GM12875 (cell line): Measurements from ENCODE around the gene PA2G4.
A peak's percentile ranks its signal among the peaks of the same experiment; 100 is the strongest.

Source experiments
- H3K4me3 ChIP-seq: one replicate; pipeline ENCODE4 v1.5.1; 2011; ENCODE audit warnings: low read depth, low read length, control low read depth
- TF ChIP-seq, protein P1 (sequence below): IDR thresholded peaks from 2 replicates; pipeline ENCODE4 v1.5.1; 2011; ENCODE audit warnings: low read depth, mild to moderate bottlenecking, control low read depth, inconsistent platforms, low read length, moderate library complexity, borderline replicate concordance; ENCODE audit not compliant: insufficient read depth

Gene PA2G4

DNA sequence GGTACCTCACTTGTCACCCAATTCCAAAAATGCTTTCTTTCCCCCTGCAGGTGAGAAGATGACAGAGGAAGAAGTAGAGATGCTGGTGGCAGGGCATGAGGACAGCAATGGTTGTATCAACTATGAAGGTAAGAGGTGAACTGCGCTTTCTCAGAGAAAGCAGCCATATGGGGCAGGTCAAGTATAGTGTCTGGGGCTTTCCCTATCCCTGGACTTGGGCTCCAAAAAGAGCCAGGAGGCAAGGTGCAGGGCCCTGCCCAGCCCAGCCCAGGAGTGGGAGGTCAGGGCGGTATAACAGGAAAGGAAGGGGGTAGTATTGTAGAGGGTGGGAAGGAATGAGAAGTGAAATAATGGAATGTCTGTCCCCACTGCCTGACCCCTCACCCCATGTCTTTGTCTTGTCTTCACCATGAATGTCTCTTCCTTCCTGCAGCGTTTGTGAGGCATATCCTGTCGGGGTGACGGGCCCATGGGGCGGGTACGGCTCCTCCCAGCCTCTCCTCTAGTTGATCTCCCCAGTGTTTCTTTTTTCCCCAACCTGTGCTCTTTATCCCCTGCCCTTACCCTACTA is 55.9 kb downstream of the PA2G4 start:
- H3K4me3 ChIP-seq, result peak overlapping the region; percentile 78
- TF ChIP-seq, protein P1, sequence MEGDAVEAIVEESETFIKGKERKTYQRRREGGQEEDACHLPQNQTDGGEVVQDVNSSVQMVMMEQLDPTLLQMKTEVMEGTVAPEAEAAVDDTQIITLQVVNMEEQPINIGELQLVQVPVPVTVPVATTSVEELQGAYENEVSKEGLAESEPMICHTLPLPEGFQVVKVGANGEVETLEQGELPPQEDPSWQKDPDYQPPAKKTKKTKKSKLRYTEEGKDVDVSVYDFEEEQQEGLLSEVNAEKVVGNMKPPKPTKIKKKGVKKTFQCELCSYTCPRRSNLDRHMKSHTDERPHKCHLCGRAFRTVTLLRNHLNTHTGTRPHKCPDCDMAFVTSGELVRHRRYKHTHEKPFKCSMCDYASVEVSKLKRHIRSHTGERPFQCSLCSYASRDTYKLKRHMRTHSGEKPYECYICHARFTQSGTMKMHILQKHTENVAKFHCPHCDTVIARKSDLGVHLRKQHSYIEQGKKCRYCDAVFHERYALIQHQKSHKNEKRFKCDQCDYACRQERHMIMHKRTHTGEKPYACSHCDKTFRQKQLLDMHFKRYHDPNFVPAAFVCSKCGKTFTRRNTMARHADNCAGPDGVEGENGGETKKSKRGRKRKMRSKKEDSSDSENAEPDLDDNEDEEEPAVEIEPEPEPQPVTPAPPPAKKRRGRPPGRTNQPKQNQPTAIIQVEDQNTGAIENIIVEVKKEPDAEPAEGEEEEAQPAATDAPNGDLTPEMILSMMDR, result no peak

DNA sequence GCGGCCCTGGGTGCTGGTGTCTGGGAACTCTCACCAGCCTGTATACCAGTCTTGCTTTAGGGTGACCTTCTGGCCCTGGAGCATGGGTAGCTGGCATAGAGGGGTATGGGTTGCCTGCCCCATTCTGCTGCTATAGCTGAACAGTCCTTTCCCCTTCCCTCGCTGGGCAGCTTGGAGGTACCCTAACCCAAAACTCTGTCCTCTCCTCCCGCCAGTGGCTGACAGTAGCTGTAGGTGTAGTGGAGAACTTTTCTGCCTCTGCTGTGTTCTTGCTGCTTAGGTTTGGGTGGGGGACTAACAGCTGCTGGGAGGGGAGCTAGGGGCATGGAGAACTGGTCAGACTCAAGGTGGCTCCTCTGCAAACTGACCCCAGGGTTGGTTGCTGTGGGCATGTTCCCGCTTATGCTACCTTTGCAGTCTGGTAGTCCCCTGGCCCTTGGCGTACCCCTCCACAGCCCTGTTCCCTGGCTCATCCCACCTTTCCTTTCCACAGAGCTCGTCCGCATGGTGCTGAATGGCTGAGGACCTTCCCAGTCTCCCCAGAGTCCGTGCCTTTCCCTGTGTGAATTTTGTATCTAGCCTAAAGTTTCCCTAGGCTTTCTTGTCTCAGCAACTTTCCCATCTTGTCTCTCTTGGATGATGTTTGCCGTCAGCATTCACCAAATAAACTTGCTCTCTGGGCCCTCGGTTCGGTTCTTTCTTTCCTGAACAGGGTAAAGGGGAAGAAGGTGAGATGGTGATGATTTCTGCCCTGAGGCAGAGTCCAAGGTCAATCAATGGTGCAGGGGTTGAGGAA is 56.7 kb downstream of the PA2G4 start:
- peak overlapping the region; percentile 78 for H3K4me3 ChIP-seq
- TF ChIP-seq, protein P1, result no peak

DNA sequence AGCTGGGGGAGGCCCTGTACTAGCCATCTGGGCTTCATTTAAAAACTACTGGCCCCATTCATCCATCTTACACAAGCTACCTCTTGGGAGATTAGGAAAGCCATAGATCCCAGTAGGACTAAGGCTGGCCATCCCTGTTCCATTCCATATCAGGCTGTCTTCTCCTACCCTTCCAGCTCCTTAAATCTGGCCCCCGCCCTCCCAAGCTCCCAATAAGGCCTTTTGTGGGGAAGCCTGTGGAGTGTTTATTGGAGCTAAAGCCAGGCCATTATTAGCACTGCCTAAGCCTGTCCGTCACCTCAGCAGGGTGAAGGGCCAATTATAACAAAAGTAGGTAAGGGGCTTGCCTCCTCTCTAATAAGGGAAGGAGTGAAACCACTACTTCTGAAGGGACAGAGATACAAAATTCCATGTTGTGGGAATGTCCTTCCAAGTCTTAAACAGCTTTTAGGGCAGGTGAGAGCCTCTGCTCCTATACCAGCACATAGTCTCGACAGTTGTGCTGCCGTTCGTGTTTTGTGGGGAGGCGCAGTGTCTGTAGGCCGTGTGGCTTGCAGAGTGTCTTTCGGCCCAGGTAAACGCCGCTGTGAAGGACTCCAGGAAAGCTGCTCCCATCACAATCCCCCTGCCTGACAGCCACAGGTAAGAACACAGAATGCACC is 57.5 kb downstream of the PA2G4 start:
- TF ChIP-seq, protein P1, result no peak
- no peak overlapping the region for H3K4me3 ChIP-seq

- TF ChIP-seq, protein P1, result no peak
- H3K4me3 ChIP-seq, result no peak overlapping the region
These were observed 58.3 kb downstream of the PA2G4 start for GRCh38 chr12:56162468-56163290.
